Neural progenitor cell (in vitro differentiated cells): ENCODE measurements around the gene HNF4A.

Experiments used
- EZH2 ChIP-seq: fragments of 200-600 bp; sonication (generic); IDR thresholded peaks from 2 replicates; pipeline ENCODE4 v1.6.1; 2017; ENCODE audit warnings: antibody characterized with exemption, mild to moderate bottlenecking, moderate library complexity
- TF ChIP-seq, protein P1 (sequence below): fragments of 200-600 bp; sonication (generic); IDR thresholded peaks from 2 replicates; pipeline ENCODE4 v1.5.1; 2017; ENCODE audit warnings: antibody characterized with exemption, mild to moderate bottlenecking

DNA sequence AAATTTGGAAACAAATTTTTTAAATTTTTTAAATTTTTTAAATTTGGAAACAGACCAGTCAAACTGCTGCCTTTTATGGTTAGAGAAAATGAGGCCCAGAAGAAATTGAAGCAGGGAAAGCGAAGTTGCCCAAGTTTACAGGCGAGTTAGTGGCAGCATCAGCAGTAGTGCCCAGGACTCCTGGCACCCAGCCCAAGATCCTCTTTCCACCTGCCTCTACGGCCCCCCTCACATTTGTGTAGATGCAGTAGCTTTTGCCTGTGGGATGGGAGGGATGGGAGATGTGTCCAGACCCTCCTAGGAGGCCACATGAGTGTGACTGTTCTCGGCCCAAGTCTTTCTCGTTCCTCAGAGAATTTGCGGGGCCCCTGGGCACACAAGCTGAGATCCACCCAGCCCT, 49.8 kb downstream of the HNF4A start:
- TF ChIP-seq, protein P1, sequence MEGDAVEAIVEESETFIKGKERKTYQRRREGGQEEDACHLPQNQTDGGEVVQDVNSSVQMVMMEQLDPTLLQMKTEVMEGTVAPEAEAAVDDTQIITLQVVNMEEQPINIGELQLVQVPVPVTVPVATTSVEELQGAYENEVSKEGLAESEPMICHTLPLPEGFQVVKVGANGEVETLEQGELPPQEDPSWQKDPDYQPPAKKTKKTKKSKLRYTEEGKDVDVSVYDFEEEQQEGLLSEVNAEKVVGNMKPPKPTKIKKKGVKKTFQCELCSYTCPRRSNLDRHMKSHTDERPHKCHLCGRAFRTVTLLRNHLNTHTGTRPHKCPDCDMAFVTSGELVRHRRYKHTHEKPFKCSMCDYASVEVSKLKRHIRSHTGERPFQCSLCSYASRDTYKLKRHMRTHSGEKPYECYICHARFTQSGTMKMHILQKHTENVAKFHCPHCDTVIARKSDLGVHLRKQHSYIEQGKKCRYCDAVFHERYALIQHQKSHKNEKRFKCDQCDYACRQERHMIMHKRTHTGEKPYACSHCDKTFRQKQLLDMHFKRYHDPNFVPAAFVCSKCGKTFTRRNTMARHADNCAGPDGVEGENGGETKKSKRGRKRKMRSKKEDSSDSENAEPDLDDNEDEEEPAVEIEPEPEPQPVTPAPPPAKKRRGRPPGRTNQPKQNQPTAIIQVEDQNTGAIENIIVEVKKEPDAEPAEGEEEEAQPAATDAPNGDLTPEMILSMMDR = no peak
- TF ChIP-seq EZH2 = no peak
